Measurements from ENCODE around the gene CDH4.

The CDH4 gene

GRCh38 chr20:61260905-61261304 is 8.8 kb downstream of the CDH4 start:
- H3K27ac ChIP-seq, result no peak overlapping the region
- peak; percentile 36 for TF ChIP-seq CTCF (conservative IDR thresholded peaks at IDR 0.05)
- no peak for TF ChIP-seq ZFX (IDR thresholded peaks at IDR 0.05)

DNA sequence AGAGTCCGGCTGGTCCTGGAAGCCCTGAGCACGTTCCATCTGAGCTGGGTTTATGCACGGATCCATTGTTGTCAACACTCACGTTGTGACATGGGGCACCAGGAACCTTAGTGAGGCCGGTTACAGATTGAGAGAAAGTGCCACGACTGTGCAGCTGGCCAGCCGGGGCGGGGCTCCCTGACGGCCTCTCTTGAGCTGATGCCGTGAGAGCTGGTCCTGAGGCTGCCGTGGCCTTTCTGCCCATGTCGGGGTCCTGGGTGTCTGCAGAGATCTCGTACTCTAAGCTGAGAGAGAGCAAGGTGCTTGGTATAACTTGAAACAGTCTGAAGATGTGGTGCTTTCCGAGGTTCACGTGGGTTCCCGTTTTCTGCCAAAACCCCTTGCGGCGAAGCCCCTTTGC is 10.0 kb downstream of the CDH4 start:
- TF ChIP-seq ZFX (IDR thresholded peaks at IDR 0.05) (no peak), CTCF (conservative IDR thresholded peaks at IDR 0.05) (no peak)
- H3K27ac ChIP-seq, result no peak overlapping the region

GRCh38 chr20:61262514-61262913 is 10.5 kb downstream of the CDH4 start:
- H3K27ac ChIP-seq, result no peak overlapping the region
- TF ChIP-seq CTCF (conservative IDR thresholded peaks at IDR 0.05) (no peak), ZFX (IDR thresholded peaks at IDR 0.05) (no peak)

- TF ChIP-seq CTCF (conservative IDR thresholded peaks at IDR 0.05), result peak; percentile 96
- TF ChIP-seq ZFX (IDR thresholded peaks at IDR 0.05), result no peak
- no peak overlapping the region for H3K27ac ChIP-seq
Observed at GRCh38 chr20:61263084-61263695, 11.1 kb downstream of the CDH4 start.

GRCh38 chr20:61263938-61264337 is 11.9 kb downstream of the CDH4 start:
- H3K27ac ChIP-seq, result no peak overlapping the region
- no peak for TF ChIP-seq ZFX (IDR thresholded peaks at IDR 0.05)
- TF ChIP-seq CTCF (conservative IDR thresholded peaks at IDR 0.05), result no peak

DNA sequence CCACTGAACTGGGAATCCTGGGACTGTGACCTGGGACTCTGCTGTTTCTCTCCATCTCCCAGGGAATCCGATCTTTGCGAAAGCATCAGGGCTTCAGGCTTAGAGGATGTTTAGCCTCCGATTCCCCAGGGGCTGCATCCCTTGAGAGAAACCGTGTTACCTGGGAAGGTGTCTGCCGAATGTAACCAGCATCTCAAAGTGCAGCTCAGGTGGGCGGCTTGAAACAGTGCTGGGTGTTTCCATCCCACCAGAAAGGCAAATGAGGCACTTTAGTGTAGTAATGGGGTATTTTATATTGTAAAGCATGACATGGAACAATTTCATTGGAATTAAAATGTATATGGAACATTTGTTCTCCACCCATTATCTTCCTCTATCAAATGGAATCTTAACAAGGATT is 15.2 kb downstream of the CDH4 start:
- H3K27ac ChIP-seq, result no peak overlapping the region
- TF ChIP-seq ZFX (IDR thresholded peaks at IDR 0.05) (no peak), CTCF (conservative IDR thresholded peaks at IDR 0.05) (no peak)

DNA sequence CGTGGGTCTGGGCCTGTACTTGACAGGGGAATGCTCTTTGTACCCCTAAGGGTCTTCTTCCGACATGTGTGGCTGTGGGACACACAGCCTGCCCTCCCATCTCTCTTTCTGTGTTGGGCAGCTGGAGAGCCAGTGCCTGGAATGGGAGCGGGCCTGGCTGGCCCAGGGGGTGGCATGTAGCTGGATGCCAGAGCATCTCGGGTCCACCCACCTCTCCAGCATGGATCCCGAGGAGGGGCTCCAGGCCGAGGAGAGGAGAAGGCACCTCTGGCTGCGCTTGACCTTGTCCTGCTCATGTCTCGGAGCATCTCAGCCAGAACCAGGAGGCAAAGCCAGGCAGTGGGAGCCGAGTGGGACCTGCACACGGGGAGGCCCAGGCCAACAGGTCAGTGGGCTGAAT is 16.0 kb downstream of the CDH4 start:
- no peak for TF ChIP-seq ZFX (IDR thresholded peaks at IDR 0.05)
- no peak for TF ChIP-seq CTCF (conservative IDR thresholded peaks at IDR 0.05)
- H3K27ac ChIP-seq, result no peak overlapping the region

Measured in C4-2B (cell line).